Measurements from ENCODE around the gene SLCO2A1.

The SLCO2A1 gene

DNA sequence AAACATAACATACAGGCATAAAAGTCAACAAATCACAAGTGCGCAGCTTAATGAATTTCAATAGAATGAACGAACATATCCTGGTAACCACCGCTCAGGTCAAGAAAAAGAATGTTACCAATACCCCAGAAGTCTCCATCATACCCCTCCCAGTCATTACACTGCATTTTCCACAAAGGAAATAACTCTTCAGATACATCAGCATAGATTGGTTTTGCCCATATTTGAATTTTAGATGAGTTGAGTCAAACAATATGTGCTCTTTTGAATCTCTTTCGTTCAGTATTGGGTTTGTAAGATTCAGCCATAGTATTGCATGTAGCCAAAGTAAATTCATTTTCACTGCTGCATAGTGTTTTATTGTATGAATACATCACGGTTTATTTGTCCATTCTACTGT lies 127.9 kb downstream of the SLCO2A1 start:
- ATAC-seq (ENCODE audit: low read depth), result no peak
- H3K9me3 ChIP-seq (ENCODE audit: severe bottlenecking), result no peaks in the 10 kb centered on the region
- no peaks in the 10 kb centered on the region for H3K36me3 ChIP-seq (ENCODE audit: low read depth)
- no peak for DNase-seq (ENCODE audit: low spot score)
- H3K4me1 ChIP-seq (ENCODE audit: insufficient read depth, poor library complexity, severe bottlenecking), result no peaks in the 10 kb centered on the region
- H3K27ac ChIP-seq (ENCODE audit: poor library complexity, severe bottlenecking), result no peak overlapping the region
- no peak overlapping the region for H3K4me3 ChIP-seq (ENCODE audit: severe bottlenecking)
- TF ChIP-seq, protein P1, sequence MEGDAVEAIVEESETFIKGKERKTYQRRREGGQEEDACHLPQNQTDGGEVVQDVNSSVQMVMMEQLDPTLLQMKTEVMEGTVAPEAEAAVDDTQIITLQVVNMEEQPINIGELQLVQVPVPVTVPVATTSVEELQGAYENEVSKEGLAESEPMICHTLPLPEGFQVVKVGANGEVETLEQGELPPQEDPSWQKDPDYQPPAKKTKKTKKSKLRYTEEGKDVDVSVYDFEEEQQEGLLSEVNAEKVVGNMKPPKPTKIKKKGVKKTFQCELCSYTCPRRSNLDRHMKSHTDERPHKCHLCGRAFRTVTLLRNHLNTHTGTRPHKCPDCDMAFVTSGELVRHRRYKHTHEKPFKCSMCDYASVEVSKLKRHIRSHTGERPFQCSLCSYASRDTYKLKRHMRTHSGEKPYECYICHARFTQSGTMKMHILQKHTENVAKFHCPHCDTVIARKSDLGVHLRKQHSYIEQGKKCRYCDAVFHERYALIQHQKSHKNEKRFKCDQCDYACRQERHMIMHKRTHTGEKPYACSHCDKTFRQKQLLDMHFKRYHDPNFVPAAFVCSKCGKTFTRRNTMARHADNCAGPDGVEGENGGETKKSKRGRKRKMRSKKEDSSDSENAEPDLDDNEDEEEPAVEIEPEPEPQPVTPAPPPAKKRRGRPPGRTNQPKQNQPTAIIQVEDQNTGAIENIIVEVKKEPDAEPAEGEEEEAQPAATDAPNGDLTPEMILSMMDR (IDR thresholded peaks at IDR 0.05; ENCODE audit: poor library complexity, severe bottlenecking), result no peak
- H3K27me3 ChIP-seq (ENCODE audit: insufficient read depth, poor library complexity, severe bottlenecking), result peaks cover 4% of the 10 kb centered on the region

DNA sequence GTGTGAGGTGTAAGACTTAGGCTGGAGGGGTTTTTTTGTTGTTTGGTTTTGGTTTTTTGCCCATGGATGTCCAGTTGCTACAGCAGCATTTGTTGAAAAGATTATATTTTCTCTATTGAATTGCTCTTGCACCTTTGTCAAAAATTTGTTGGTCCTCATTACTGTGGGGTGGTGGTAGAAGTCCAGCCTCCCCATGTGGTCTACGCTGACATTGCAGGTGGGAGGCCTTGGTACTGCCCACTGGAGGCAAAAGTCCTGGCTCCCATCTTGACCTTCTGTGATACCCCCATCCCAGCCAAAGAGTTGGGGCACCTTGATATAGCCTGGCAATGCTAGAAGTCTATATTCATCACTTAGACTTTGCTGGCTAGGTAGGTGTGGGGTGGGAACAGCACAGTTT lies 128.6 kb downstream of the SLCO2A1 start:
- no peaks in the 10 kb centered on the region for H3K4me1 ChIP-seq (ENCODE audit: insufficient read depth, poor library complexity, severe bottlenecking)
- DNase-seq (ENCODE audit: low spot score) (no peak), ATAC-seq (ENCODE audit: low read depth) (no peak)
- TF ChIP-seq, protein P1 (IDR thresholded peaks at IDR 0.05; ENCODE audit: poor library complexity, severe bottlenecking), result no peak
- no peak overlapping the region for H3K27ac ChIP-seq (ENCODE audit: poor library complexity, severe bottlenecking)
- peaks cover 12% of the 10 kb centered on the region for H3K27me3 ChIP-seq (ENCODE audit: insufficient read depth, poor library complexity, severe bottlenecking)
- H3K9me3 ChIP-seq (ENCODE audit: severe bottlenecking), result no peaks in the 10 kb centered on the region
- H3K36me3 ChIP-seq (ENCODE audit: low read depth), result no peaks in the 10 kb centered on the region
- H3K4me3 ChIP-seq (ENCODE audit: severe bottlenecking), result no peak overlapping the region

GRCh38 chr3:133899311-133899710 lies 130.4 kb downstream of the SLCO2A1 start:
- no peak for ATAC-seq (ENCODE audit: low read depth)
- no peak for DNase-seq (ENCODE audit: low spot score)

DNA sequence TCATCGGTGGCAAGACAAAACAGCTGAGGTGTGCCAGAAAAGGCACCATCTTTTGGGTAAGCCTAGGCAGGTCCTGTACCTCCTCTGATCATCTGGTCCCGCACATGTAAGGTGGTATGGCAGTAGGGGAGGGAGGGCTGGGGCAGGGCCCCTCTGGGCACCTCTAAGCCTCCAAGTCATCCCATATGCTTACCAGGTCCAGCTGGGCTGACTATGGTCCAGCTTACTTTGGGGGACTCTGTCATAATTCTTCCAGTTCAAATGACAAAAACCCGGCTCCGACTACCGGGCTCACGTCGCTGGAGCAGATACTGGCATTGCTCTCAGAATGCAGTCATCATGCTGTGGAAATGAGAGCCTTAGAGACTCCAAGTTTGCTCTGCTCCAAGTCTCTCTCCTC lies 132.2 kb downstream of the SLCO2A1 start:
- TF ChIP-seq, protein P1 (IDR thresholded peaks at IDR 0.05; ENCODE audit: poor library complexity, severe bottlenecking), result no peak
- Histone ChIP-seq H3K36me3 (ENCODE audit: low read depth) (no peaks in the 10 kb centered on the region), H3K27ac (ENCODE audit: poor library complexity, severe bottlenecking) (no peak overlapping the region), H3K4me1 (ENCODE audit: insufficient read depth, poor library complexity, severe bottlenecking) (no peaks in the 10 kb centered on the region), H3K27me3 (ENCODE audit: insufficient read depth, poor library complexity, severe bottlenecking) (peaks cover 24% of the 10 kb centered on the region), H3K4me3 (ENCODE audit: severe bottlenecking) (no peak overlapping the region), H3K9me3 (ENCODE audit: severe bottlenecking) (no peaks in the 10 kb centered on the region)
- no peak for DNase-seq (ENCODE audit: low spot score)
- no peak for ATAC-seq (ENCODE audit: low read depth)

More at GRCh38 chr3:133899311-133899710, 130.4 kb downstream of the SLCO2A1 start:
- H3K36me3 ChIP-seq (ENCODE audit: low read depth), result no peaks in the 10 kb centered on the region
- H3K27ac ChIP-seq (ENCODE audit: poor library complexity, severe bottlenecking), result no peak overlapping the region
- H3K27me3 ChIP-seq (ENCODE audit: insufficient read depth, poor library complexity, severe bottlenecking), result peaks cover 24% of the 10 kb centered on the region
- no peaks in the 10 kb centered on the region for H3K9me3 ChIP-seq (ENCODE audit: severe bottlenecking)
- TF ChIP-seq, protein P1 (IDR thresholded peaks at IDR 0.05; ENCODE audit: poor library complexity, severe bottlenecking), result no peak
- H3K4me1 ChIP-seq (ENCODE audit: insufficient read depth, poor library complexity, severe bottlenecking), result no peaks in the 10 kb centered on the region
- H3K4me3 ChIP-seq (ENCODE audit: severe bottlenecking), result no peak overlapping the region

DNA sequence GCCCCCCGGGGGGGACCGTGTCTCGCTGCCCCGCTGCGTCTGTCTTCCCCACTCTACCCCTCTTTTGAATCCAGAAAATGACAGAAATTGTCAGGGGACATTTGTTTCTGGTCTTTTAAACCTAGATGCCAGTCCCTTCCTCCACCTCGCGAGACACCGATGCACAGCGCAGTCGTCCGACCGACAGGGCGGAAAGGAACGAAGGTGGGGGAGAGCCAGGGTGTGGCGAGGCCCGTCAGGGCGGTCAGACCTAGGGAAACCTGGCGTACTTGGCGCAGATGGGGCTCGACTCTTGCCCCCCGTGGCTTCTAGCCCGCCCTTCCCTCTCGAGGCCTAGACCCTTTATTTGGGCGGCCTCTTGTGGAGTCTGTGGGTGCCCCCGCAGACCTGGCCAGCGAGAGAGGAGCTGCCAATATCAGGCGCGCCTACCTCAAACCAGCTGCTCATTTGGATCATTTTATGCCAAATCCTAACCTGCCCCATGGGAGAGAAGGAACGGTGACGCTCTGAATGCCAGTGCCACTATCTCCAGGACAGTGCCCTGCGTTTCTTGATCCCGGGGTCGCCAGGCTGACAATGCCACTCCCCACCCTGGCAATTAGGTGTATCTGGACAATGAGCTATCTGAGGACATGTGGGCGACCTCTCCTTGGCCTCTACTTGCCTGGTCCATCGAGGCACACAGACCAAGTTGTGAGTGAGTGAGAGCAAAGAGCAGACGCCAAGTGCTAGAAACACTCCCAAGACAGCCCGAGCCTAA lies 133.5 kb downstream of the SLCO2A1 start:
- Histone ChIP-seq H3K9me3 (ENCODE audit: severe bottlenecking) (no peaks in the 10 kb centered on the region), H3K4me3 (ENCODE audit: severe bottlenecking) (peak overlapping the region; percentile 49), H3K27ac (ENCODE audit: poor library complexity, severe bottlenecking) (no peak overlapping the region), H3K27me3 (ENCODE audit: insufficient read depth, poor library complexity, severe bottlenecking) (peaks cover 24% of the 10 kb centered on the region), H3K36me3 (ENCODE audit: low read depth) (no peaks in the 10 kb centered on the region), H3K4me1 (ENCODE audit: insufficient read depth, poor library complexity, severe bottlenecking) (no peaks in the 10 kb centered on the region)
- DNase-seq (ENCODE audit: low spot score) (no peak), ATAC-seq (ENCODE audit: low read depth) (peak; percentile 39)
- TF ChIP-seq, protein P1 (IDR thresholded peaks at IDR 0.05; ENCODE audit: poor library complexity, severe bottlenecking), result no peak

All from RWPE2 (cell line).